ENCODE data around the gene DDT. TPM values are rescaled to one million over a fixed set of nuclear protein-coding genes. Genes with fewer than 3 reads are reported as not detected.
"Not testable (repeated sequence)": the region's sequence is repeated elsewhere in the genome, so short reads cannot be mapped to it uniquely, and the experiment has no call there.

DDT gene
- total and polyA plus RNA-seq, 9 donors, result 39.8 to 78.8 (median 64.1) TPM

DNA sequence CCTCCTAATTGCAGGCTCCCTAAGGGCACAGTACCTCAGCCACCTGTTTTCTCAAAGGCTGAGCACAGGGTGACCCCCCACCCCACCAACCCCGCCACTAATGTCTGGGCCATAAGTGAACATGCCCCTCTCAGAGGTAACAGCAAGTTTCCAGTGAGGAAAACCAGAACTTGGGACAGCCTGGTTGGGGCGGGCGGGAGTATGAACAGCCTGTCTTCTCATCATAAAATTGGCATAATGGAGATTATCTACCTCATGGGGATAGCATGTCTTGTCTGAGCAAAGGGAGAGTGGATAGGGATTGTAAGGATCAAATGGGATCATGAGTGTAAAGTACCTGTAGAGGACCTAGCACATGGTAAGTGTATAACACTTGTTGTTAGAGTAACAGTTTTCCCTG is 2.3 kb downstream of the DDT start:
- not testable (repeated sequence) for H3K27ac ChIP-seq (ENCODE audit: low read length); H3K9me3 ChIP-seq (replicated peaks; ENCODE audit: control insufficient read depth, low read depth, low read length); H3K4me3 ChIP-seq (ENCODE audit: low read length); H3K4me1 ChIP-seq (ENCODE audit: control insufficient read depth, insufficient read depth, low read length); H3K27me3 ChIP-seq (ENCODE audit: control insufficient read depth, insufficient read depth, low read length); DNase-seq
- WGBS (ENCODE audit: insufficient coverage), result no CpG with 5 or more reads among the region's 3 CpGs
- peaks cover 30% of the 10 kb centered on the region for H3K36me3 ChIP-seq (ENCODE audit: control insufficient read depth, insufficient read depth, low read length)

DNA sequence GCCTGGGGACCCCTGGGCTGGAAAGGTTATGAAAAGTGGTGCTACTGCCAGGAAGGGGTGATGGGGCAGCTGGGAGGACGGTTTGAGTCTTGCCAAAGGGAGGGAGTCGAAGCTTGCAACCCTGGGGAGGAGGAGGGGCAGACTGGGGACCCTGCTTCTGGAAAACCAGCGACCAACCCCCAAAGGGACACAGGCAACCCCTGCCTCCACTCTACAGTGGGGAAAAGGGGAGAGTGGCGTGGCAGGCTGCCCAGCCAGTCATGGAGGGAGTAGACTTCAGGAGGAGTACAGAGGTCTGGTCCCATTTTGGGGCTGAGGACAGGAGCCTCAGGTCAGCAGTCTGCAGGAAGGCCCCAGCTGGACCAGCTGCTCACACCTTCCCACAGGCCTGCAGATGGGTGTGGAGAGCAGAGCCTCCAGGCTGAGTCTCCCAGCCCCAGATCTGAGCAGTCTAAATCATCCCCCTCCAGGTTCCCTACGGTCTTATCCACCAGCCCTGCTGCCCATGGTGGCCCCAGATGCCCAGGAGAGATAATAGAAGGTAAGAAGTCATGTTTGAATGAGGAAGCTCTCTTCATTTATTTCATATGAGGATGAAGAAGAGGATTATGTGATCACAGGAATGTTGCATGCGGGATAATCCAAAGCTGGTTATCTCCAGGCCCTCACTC is 3.3 kb downstream of the DDT start:
- Histone ChIP-seq H3K36me3 (ENCODE audit: control insufficient read depth, insufficient read depth, low read length) (peaks cover 30% of the 10 kb centered on the region), H3K9me3 (replicated peaks; ENCODE audit: control insufficient read depth, low read depth, low read length) (no peaks in the 10 kb centered on the region), H3K27me3 (ENCODE audit: control insufficient read depth, insufficient read depth, low read length) (no peaks in the 10 kb centered on the region), H3K4me3 (ENCODE audit: low read length) (no peak overlapping the region), H3K4me1 (ENCODE audit: control insufficient read depth, insufficient read depth, low read length) (peaks cover 2% of the 10 kb centered on the region), H3K27ac (ENCODE audit: low read length) (no peak overlapping the region)
- 77% methylated on average over 3 of the region's 6 CpGs for WGBS (ENCODE audit: insufficient coverage)
- DNase-seq, result no peak

DNA sequence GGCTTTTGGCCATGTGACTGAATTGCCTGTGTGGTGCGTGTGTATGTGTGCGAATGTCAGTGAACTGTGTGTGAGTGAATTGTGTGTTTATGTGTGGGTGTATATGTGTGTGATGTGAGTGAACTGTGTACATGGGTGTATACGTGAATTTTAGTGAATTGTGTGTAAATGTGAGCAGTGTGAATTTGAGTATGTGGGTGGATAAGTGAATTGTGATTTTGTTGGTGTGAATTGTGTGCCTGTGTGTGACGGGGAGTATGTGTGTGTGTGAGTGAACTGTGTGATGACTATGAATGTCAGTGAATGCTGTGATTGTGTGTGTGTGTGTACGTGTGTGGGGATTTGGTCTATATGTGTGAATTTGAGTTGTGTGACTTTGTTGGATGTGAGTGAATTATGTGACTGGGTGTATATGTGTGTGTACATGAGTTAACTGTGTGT is 4.0 kb downstream of the DDT start:
- no peaks in the 10 kb centered on the region for H3K9me3 ChIP-seq (replicated peaks; ENCODE audit: control insufficient read depth, low read depth, low read length)
- H3K27me3 ChIP-seq (ENCODE audit: control insufficient read depth, insufficient read depth, low read length), result no peaks in the 10 kb centered on the region
- H3K4me3 ChIP-seq (ENCODE audit: low read length), result no peak overlapping the region
- no peak for DNase-seq
- H3K4me1 ChIP-seq (ENCODE audit: control insufficient read depth, insufficient read depth, low read length), result peaks cover 2% of the 10 kb centered on the region
- H3K27ac ChIP-seq (ENCODE audit: low read length), result no peak overlapping the region
- H3K36me3 ChIP-seq (ENCODE audit: control insufficient read depth, insufficient read depth, low read length), result peaks cover 30% of the 10 kb centered on the region
- WGBS (ENCODE audit: insufficient coverage), result 80% methylated on average over 5 of the region's 5 CpGs

DNA sequence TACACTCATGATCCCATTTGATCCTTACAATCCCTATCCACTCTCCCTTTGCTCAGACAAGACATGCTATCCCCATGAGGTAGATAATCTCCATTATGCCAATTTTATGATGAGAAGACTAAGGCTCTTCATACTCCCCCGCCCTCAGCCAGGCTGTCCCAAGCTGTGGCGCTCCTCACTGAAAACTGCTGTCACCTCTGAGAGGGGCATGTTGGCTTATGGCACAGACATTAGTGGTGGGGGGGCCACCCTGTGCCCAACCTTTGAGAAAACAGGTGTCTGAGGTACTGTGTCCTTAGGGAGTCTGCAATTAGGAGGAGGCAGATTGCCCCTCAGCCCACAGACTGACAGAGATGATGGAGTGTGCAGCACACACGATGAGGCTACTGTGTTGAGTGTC is 5.2 kb downstream of the DDT start:
- Histone ChIP-seq H3K4me3 (ENCODE audit: low read length) (no peak overlapping the region), H3K27me3 (ENCODE audit: control insufficient read depth, insufficient read depth, low read length) (no peaks in the 10 kb centered on the region), H3K9me3 (replicated peaks; ENCODE audit: control insufficient read depth, low read depth, low read length) (no peaks in the 10 kb centered on the region), H3K27ac (ENCODE audit: low read length) (no peak overlapping the region), H3K36me3 (ENCODE audit: control insufficient read depth, insufficient read depth, low read length) (peaks cover 30% of the 10 kb centered on the region), H3K4me1 (ENCODE audit: control insufficient read depth, insufficient read depth, low read length) (peaks cover 2% of the 10 kb centered on the region)
- DNase-seq, result no peak
- WGBS (ENCODE audit: insufficient coverage), result 86% methylated on average over 1 of the region's 3 CpGs

DNA sequence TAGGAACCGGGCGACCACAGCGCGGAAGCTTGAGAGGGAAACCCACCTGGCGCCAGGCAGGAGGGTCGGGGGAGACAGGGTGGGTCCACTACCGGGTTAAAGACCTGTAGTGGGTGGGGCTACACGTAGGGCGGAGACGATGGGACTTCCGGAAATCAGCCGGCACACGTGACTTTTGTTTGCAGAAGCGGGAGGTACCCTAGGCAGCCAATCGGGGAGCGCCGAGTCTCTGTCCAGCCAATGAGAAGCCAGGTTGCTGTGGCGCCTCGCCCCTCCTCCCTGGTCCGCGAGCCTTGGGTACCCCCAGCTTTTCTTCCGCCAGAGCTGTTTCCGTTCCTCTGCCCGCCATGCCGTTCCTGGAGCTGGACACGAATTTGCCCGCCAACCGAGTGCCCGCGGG is 7.7 kb downstream of the DDT start, which contains the start of gene DDTL:
DDTL (plus strand) TSS at position 321 of the 400 bp plus-strand sequence; CDS start at position 348, 27 bp downstream.
- H3K9me3 ChIP-seq (replicated peaks; ENCODE audit: control insufficient read depth, low read depth, low read length); DNase-seq; H3K4me3 ChIP-seq (ENCODE audit: low read length); H3K27me3 ChIP-seq (ENCODE audit: control insufficient read depth, insufficient read depth, low read length); H3K27ac ChIP-seq (ENCODE audit: low read length); H3K4me1 ChIP-seq (ENCODE audit: control insufficient read depth, insufficient read depth, low read length): not testable (repeated sequence)
- H3K36me3 ChIP-seq (ENCODE audit: control insufficient read depth, insufficient read depth, low read length), result peaks cover 26% of the 10 kb centered on the region
- no CpG with 5 or more reads among the region's 30 CpGs for WGBS (ENCODE audit: insufficient coverage)

DNA sequence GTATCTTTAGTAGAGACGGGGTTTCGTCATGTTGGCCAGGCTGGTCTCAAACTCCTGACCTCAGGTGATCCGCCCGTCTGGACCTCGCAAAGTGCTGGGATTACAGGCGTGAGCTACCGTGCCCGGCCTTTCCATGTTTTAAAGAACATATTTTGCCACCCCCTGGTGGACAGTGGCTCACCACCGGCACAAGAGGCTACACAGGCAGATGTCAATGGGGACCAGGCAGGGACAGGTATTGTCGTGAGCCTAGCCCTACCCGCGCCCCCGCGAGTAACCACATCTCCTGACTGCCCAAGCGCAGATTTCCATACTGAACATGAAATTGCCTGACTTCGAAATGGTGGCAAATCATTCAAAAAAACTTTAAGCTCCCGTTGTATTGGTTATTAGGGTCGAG is 8.1 kb downstream of the DDT start:
- H3K27me3 ChIP-seq (ENCODE audit: control insufficient read depth, insufficient read depth, low read length); H3K27ac ChIP-seq (ENCODE audit: low read length); DNase-seq; H3K4me1 ChIP-seq (ENCODE audit: control insufficient read depth, insufficient read depth, low read length); H3K4me3 ChIP-seq (ENCODE audit: low read length); H3K9me3 ChIP-seq (replicated peaks; ENCODE audit: control insufficient read depth, low read depth, low read length): not testable (repeated sequence)
- WGBS (ENCODE audit: insufficient coverage), result no CpG with 5 or more reads among the region's 18 CpGs
- H3K36me3 ChIP-seq (ENCODE audit: control insufficient read depth, insufficient read depth, low read length), result peaks cover 21% of the 10 kb centered on the region

DNA sequence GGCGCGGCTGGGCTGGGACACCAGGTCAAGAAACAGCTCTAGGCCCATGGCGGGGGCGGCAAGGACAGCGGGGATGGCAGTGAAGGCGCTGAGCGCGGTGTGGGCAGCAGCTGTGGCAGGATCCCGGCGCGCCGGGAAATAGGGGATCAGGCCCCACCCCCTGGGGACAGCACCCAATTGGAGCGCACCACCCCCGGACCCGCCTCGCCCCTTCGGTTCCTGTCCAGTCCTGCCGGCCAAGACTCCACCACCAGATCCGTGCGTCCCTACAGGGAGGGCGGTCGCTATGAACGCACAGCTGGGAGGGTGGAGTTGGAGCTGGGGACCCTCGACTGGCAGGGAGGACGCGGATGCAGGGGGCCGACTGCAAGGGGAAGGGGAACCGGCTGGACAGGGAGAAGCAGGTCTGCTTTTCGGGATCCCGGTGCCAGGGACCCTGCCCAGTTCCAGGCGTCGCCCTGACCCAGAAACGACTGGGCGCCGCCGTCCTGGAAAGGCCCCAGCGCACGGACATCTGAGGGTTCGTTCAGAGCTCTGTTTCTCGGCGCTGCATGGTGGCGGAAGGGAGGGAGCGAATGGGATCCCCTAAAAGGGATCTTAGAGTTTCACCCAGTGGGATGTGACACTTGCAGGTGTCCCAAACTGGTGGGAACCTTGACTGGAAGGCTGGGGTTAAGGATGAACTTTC is 13.0 kb downstream of the DDT start, which contains the start of gene GSTT2B:
GSTT2B (minus strand) TSS at position 112 of the 688 bp plus-strand sequence; CDS start at position 48, 64 bp downstream.
- not testable (repeated sequence) for H3K4me3 ChIP-seq (ENCODE audit: low read length); H3K27me3 ChIP-seq (ENCODE audit: control insufficient read depth, insufficient read depth, low read length); DNase-seq; H3K4me1 ChIP-seq (ENCODE audit: control insufficient read depth, insufficient read depth, low read length); H3K27ac ChIP-seq (ENCODE audit: low read length); H3K9me3 ChIP-seq (replicated peaks; ENCODE audit: control insufficient read depth, low read depth, low read length); H3K36me3 ChIP-seq (ENCODE audit: control insufficient read depth, insufficient read depth, low read length)
- WGBS (ENCODE audit: insufficient coverage), result no CpG with 5 or more reads among the region's 43 CpGs

DNA sequence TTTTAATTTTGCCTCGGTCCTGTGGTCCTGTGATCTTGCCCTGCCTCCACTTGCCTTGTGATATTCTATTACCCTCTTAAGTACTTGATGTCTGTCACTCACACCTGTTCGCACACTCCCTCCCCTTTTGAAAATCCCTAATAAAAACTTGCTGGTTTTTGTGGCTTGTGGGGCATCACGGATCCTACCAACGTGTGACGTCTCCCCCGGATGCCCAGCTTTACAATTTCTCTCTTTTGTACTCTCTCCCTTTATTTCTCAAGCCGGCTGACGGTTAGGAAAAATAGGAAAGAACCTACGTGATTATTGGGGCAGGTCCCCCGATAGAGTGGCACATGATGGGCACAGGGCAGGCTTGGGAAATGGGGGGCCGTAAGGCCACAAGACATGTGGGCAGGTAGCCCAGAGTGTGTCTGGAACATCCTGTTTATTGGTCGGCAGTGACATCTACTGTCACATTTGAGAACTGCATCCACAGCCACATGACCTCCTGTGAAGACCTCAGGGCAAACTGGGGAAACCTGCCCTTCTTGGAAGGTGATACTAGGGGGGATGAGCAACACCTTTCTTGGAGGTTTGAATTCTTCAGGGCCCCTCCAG is 17.8 kb downstream of the DDT start:
- H3K4me3 ChIP-seq (ENCODE audit: low read length); H3K36me3 ChIP-seq (ENCODE audit: control insufficient read depth, insufficient read depth, low read length); H3K4me1 ChIP-seq (ENCODE audit: control insufficient read depth, insufficient read depth, low read length); H3K27me3 ChIP-seq (ENCODE audit: control insufficient read depth, insufficient read depth, low read length); H3K27ac ChIP-seq (ENCODE audit: low read length); H3K9me3 ChIP-seq (replicated peaks; ENCODE audit: control insufficient read depth, low read depth, low read length): not testable (repeated sequence)
- DNase-seq, result peak; percentile 81
- WGBS (ENCODE audit: insufficient coverage), result 5% methylated on average over 4 of the region's 12 CpGs

DNA sequence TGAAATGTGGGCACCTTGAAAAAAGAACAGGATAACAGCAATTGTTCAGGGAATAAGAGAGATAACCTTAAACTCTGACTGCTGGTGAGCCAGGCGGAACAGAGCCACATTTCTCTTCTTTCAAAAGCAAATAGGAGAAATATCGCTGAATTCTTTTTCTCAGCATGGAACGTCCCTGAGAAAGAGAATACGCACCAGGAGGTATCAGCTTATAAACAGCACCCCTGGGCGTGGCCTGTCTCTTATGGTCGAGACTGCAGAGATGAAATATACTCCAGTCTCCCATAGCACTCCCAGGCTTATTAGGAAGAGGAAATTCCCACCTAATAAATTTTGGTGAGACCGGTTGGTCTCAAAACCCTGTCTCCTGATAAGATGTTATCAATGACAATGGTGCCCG is 18.4 kb downstream of the DDT start:
- DNase-seq; H3K4me3 ChIP-seq (ENCODE audit: low read length); H3K27ac ChIP-seq (ENCODE audit: low read length); H3K4me1 ChIP-seq (ENCODE audit: control insufficient read depth, insufficient read depth, low read length); H3K9me3 ChIP-seq (replicated peaks; ENCODE audit: control insufficient read depth, low read depth, low read length); H3K36me3 ChIP-seq (ENCODE audit: control insufficient read depth, insufficient read depth, low read length); H3K27me3 ChIP-seq (ENCODE audit: control insufficient read depth, insufficient read depth, low read length): not testable (repeated sequence)
- WGBS (ENCODE audit: insufficient coverage), result no CpG with 5 or more reads among the region's 8 CpGs

DNA sequence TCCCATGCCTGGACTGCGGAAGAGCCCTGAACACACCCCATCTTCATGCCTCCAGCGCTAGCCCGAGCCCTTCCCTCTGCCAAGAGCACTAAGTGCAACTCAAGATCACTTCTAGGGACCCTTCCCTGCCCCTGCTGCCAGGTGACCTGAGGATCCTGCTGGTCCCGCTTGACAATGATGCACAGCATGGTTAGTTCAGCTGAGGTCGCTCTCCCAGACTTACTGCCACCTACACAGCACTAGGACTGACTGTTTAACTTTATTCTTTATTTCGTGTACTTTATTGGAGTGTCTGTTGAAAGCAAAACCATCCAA is 19.3 kb downstream of the DDT start:
- not testable (repeated sequence) for H3K4me1 ChIP-seq (ENCODE audit: control insufficient read depth, insufficient read depth, low read length); DNase-seq; H3K27ac ChIP-seq (ENCODE audit: low read length); H3K4me3 ChIP-seq (ENCODE audit: low read length); H3K27me3 ChIP-seq (ENCODE audit: control insufficient read depth, insufficient read depth, low read length); H3K9me3 ChIP-seq (replicated peaks; ENCODE audit: control insufficient read depth, low read depth, low read length); H3K36me3 ChIP-seq (ENCODE audit: control insufficient read depth, insufficient read depth, low read length)
- WGBS (ENCODE audit: insufficient coverage), result 86% methylated on average over 1 of the region's 6 CpGs
